Nephron (organoid): ENCODE results near the gene TIGD4.

ENCODE experiments used
- H3K27ac Mint-ChIP-seq, 3 experiments: 2 replicates each; pipeline ENCODE4 v1.8.0; 2020; ENCODE audit warnings: mixed read lengths in 3 of 3, mild to moderate bottlenecking in 2 of 3, moderate library complexity in 1 of 3
- H3K27me3 Mint-ChIP-seq: 2 replicates; pipeline ENCODE4 v1.8.0; 2021; ENCODE audit warnings: low read depth, mild to moderate bottlenecking, moderate library complexity, mixed read lengths
- H3K36me3 Mint-ChIP-seq: 2 replicates; pipeline ENCODE4 v1.8.0; 2020; ENCODE audit warnings: low read depth, mixed read lengths
- H3K4me1 Mint-ChIP-seq: 2 replicates; pipeline ENCODE4 v1.8.0; 2020; ENCODE audit warnings: mixed read lengths
- H3K4me3 Mint-ChIP-seq, 3 experiments: 2 replicates each; pipeline ENCODE4 v1.8.0; 2020; ENCODE audit warnings: mild to moderate bottlenecking in 3 of 3, mixed read lengths in 3 of 3, moderate library complexity in 2 of 3
- H3K9me3 Mint-ChIP-seq: 2 replicates; pipeline ENCODE4 v1.8.0; 2020; ENCODE audit warnings: mixed read lengths
- CTCF ChIP-seq, 3 experiments: fragments of 200-600 bp; sonication (generic); IDR thresholded peaks; one replicate each; pipeline ENCODE4 v1.5.0; 2021; ENCODE audit warnings: antibody characterized with exemption in 3 of 3; ENCODE audit not compliant: unreplicated experiment in 3 of 3

Gene TIGD4

GRCh38 chr4:152806501-152807125 lies 27.1 kb upstream of the TIGD4 start:
- no peak overlapping the region for H3K27ac Mint-ChIP-seq
- peaks cover 23% of the 10 kb centered on the region for H3K9me3 Mint-ChIP-seq
- no peak overlapping the region for H3K4me3 Mint-ChIP-seq
- H3K36me3 Mint-ChIP-seq: peaks cover 51% of the 10 kb centered on the region
- peaks cover 12% of the 10 kb centered on the region for H3K4me1 Mint-ChIP-seq
- no peak for TF ChIP-seq CTCF (IDR thresholded peaks at IDR 0.05; ENCODE audit: unreplicated experiment in 3 of 3)
- peaks cover 7% of the 10 kb centered on the region for H3K27me3 Mint-ChIP-seq

GRCh38 chr4:152805818-152806217 lies 26.3 kb upstream of the TIGD4 start:
- Mint-ChIP-seq H3K4me3 (no peak overlapping the region), H3K4me1 (peaks cover 20% of the 10 kb centered on the region), H3K27me3 (peaks cover 7% of the 10 kb centered on the region), H3K9me3 (peaks cover 17% of the 10 kb centered on the region), H3K27ac (no peak overlapping the region), H3K36me3 (peaks cover 43% of the 10 kb centered on the region)
- no peak for TF ChIP-seq CTCF (IDR thresholded peaks at IDR 0.05; ENCODE audit: unreplicated experiment in 3 of 3)

DNA sequence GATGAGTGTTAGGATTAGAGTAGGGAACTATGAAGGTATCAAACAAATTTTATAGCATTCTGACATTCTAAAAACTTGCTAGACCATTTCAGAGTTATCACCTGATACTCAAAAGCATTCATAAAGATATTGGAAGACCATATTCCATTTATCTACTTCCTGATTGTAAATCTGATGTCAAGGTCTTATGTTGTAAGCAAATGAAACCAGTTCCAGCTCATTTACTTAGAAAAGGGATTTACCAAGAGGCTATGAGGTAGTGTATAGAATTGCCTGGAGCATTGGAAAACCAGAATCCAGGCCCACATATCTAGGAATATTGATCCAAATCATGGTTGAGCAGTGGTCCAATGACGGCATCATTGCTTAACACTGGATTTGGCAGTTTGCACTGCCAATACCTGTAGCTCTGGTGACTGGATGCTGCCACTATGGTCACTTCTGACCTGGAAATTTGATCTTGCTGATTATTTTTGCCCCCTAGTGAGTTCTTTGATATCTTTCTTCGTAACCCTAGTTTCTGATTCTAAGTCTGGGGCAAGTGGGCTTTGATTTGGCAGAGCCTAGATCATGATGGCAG lies 25.6 kb upstream of the TIGD4 start:
- no peak for TF ChIP-seq CTCF (IDR thresholded peaks at IDR 0.05; ENCODE audit: unreplicated experiment in 3 of 3)
- H3K4me1 Mint-ChIP-seq: peaks cover 22% of the 10 kb centered on the region
- H3K27ac Mint-ChIP-seq: no peak overlapping the region
- H3K4me3 Mint-ChIP-seq: no peak overlapping the region
- H3K36me3 Mint-ChIP-seq: peaks cover 38% of the 10 kb centered on the region
- H3K27me3 Mint-ChIP-seq: peaks cover 4% of the 10 kb centered on the region
- H3K9me3 Mint-ChIP-seq: peaks cover 13% of the 10 kb centered on the region

- TF ChIP-seq CTCF (IDR thresholded peaks at IDR 0.05; ENCODE audit: unreplicated experiment in 3 of 3): no peak
- Mint-ChIP-seq H3K9me3 (peaks cover 11% of the 10 kb centered on the region), H3K36me3 (peaks cover 23% of the 10 kb centered on the region), H3K4me3 (no peak overlapping the region), H3K27ac (no peak overlapping the region), H3K27me3 (peaks cover 2% of the 10 kb centered on the region), H3K4me1 (peaks cover 22% of the 10 kb centered on the region)
Measured at GRCh38 chr4:152803541-152803940, 24.0 kb upstream of the TIGD4 start.

DNA sequence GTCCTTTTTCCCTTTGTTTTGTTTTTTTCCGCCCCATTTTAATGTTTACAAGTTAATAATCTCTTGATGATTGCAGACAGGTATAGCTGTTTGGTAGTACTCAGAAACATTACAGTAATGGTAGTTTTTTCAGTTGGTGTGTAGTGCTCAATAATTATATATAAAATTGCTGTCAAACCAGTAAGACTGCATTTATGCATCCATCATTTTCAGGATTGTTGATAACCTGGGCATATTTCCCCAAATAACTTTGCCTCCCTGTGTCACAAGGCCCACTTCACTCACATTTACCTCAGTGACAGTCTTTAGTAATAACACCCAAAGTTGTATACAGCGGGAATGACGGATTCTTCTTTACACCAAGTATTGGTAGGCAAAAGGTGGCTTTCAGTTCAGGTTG lies 16.4 kb upstream of the TIGD4 start:
- Mint-ChIP-seq H3K36me3 (peaks cover 26% of the 10 kb centered on the region), H3K27ac (no peak overlapping the region), H3K4me1 (peaks cover 3% of the 10 kb centered on the region), H3K4me3 (no peak overlapping the region), H3K27me3 (no peaks in the 10 kb centered on the region), H3K9me3 (no peaks in the 10 kb centered on the region)
- TF ChIP-seq CTCF (IDR thresholded peaks at IDR 0.05; ENCODE audit: unreplicated experiment in 3 of 3): no peak

DNA sequence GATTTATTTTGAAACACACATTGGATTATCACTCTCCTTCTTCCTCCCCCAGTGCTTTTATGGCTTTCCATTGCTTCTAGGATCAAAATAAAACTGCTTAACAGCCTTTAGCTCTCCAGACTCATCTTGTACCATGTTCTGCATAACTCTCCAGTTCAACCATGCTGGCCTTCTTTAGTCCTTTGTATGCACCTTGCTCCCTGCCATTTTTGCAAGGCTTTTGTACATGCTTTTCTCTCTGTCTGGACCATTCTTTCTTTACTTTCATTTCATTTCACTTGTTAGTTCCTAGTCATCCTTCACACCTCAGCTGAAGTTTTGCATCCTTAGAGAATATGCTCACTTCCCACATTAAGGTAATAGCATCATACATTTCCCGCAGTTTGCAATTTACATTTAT lies 7.1 kb upstream of the TIGD4 start:
- no peak for TF ChIP-seq CTCF (IDR thresholded peaks at IDR 0.05; ENCODE audit: unreplicated experiment in 3 of 3)
- Mint-ChIP-seq H3K27me3 (no peaks in the 10 kb centered on the region), H3K4me3 (no peak overlapping the region), H3K36me3 (no peaks in the 10 kb centered on the region), H3K9me3 (no peaks in the 10 kb centered on the region), H3K27ac (peak overlapping the region in 1 of 3 experiments; percentile 34), H3K4me1 (peaks cover 31% of the 10 kb centered on the region)
